Esophagus muscularis mucosa (tissue), 4 donors: ENCODE results near the gene AK6. TPM values are rescaled to one million over a fixed set of nuclear protein-coding genes. Genes with fewer than 3 reads are reported as not detected.

Experiments used
- DNase-seq: peaks from one replicate; pipeline ENCODE4 v3.0.0-alpha.2; 2017; ENCODE audit errors: extremely low spot score
- H3K27ac ChIP-seq, 4 donors: fragments of 200-600 bp; sonication (generic); replicated peaks in 1 of 4; 1 replicate in 3 of 4; 2 replicates in 1 of 4; pipeline ENCODE4 v1.5.1; 2016 to 2019; ENCODE audit warnings: mild to moderate bottlenecking in 1 of 4
- H3K27me3 ChIP-seq, 4 donors: fragments of 200-600 bp; sonication (generic); one replicate each; pipeline versions ENCODE4 v1.5.1 to v1.6.0; 2016 to 2019
- H3K36me3 ChIP-seq, 4 donors: fragments of 200-600 bp; sonication (generic); one replicate each; pipeline ENCODE4 v1.5.1; 2016 to 2019
- H3K4me1 ChIP-seq, 4 donors: fragments of 200-600 bp; sonication (generic); one replicate each; pipeline ENCODE4 v1.5.1; 2016 to 2019
- H3K4me3 ChIP-seq, 4 donors: fragments of 200-600 bp; sonication (generic); 1 replicate in 2 of 4; 2 replicates in 2 of 4; pipeline ENCODE4 v1.5.1; 2016 to 2019; ENCODE audit warnings: mild to moderate bottlenecking in 4 of 4, moderate library complexity in 1 of 4
- H3K9me3 ChIP-seq, 4 donors: fragments of 200-600 bp; sonication (generic); 1 replicate in 3 of 4; 2 replicates in 1 of 4; pipeline ENCODE4 v1.5.1; 2016 to 2019
- EP300 ChIP-seq: sonication (generic); formaldehyde crosslinking; IDR thresholded peaks from one replicate; pipeline ENCODE4 v1.6.1; 2017; ENCODE audit warnings: antibody characterized with exemption
- POLR2A ChIP-seq: fragments of 450-650 bp; IDR thresholded peaks from one replicate; pipeline ENCODE4 v1.6.1; 2017; ENCODE audit warnings: antibody characterized with exemption, moderate library complexity, mild to moderate bottlenecking, low read depth
- POLR2AphosphoS5 ChIP-seq, 2 donors: sonication (generic); formaldehyde crosslinking; IDR thresholded peaks; one replicate each; pipeline ENCODE4 v1.6.1; 2017; ENCODE audit warnings: antibody characterized with exemption in 2 of 2
- WGBS: methylation state at CpG from one replicate; pipeline ENCODE4 v1.1.5; 2018; 5-methylcytosine and 5-hydroxymethylcytosine counted together
- intact Hi-C: fragments of 100-400 bp; cut with DNase I; formaldehyde crosslinking; loops from one replicate; pipeline ENCODE4 v1.15.1; 2023
- total RNA-seq, 4 donors: library from RNA; depleted of rRNA; stranded (reverse); fragments of >200 nt; gene quantifications; one replicate each; pipeline versions ENCODE4 v1.1.0 to v1.2.1, GENCODE V29; 2016
- TF ChIP-seq, protein P1 (sequence below), 3 experiments: fragments of 200-600 bp in 2 of 3; fragments of 450-650 bp in 1 of 3; sonication (generic) in 2 of 3; IDR thresholded peaks; one replicate each; pipeline ENCODE4 v1.5.1; 2017 to 2019; ENCODE audit warnings: antibody characterized with exemption in 3 of 3, mild to moderate bottlenecking in 2 of 3, moderate library complexity in 1 of 3

Gene AK6
- total RNA-seq, 4 donors from 2014 or later = 16.1 to 22.0 (median 19.0) TPM

DNA sequence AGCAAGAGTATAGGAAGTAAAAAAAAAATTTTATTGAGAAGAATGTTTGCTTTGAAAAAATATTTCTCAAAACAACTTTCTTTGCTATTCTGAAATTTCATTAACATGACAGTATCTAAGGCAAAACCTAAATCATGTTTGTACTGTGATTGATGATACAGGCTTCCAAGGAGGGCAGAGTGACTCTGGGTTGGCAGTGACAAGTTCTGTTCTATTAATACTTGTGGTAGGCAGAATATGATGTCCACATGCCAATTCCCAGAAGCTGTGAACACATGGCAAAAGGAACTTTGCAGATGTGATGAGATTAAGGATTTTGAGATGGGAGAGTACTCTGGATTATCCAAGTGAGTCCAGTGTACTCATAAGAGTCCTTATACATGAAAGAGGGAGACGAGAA, 53.3 kb downstream of the AK6 start:
- Histone ChIP-seq H3K27ac (no peak overlapping the region), H3K27me3 (no peaks in the 10 kb centered on the region), H3K9me3 (no peaks in the 10 kb centered on the region), H3K36me3 (peaks cover 0 to 43% (median 22%) of the 10 kb centered on the region in 4 donors), H3K4me3 (no peak overlapping the region), H3K4me1 (no peaks in the 10 kb centered on the region)
- intact Hi-C loops = no loop called here
- DNase-seq = no peak
- TF ChIP-seq POLR2A = no peak
- no peak for TF ChIP-seq POLR2AphosphoS5 (IDR thresholded peaks at IDR 0.05)
- TF ChIP-seq, protein P1, sequence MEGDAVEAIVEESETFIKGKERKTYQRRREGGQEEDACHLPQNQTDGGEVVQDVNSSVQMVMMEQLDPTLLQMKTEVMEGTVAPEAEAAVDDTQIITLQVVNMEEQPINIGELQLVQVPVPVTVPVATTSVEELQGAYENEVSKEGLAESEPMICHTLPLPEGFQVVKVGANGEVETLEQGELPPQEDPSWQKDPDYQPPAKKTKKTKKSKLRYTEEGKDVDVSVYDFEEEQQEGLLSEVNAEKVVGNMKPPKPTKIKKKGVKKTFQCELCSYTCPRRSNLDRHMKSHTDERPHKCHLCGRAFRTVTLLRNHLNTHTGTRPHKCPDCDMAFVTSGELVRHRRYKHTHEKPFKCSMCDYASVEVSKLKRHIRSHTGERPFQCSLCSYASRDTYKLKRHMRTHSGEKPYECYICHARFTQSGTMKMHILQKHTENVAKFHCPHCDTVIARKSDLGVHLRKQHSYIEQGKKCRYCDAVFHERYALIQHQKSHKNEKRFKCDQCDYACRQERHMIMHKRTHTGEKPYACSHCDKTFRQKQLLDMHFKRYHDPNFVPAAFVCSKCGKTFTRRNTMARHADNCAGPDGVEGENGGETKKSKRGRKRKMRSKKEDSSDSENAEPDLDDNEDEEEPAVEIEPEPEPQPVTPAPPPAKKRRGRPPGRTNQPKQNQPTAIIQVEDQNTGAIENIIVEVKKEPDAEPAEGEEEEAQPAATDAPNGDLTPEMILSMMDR (IDR thresholded peaks at IDR 0.05) = no peak
- TF ChIP-seq EP300 = no peak
- WGBS = 89% methylated on average over 1 of the region's 1 CpG

- intact Hi-C loops = no loop called here
- H3K4me1 ChIP-seq = no peaks in the 10 kb centered on the region
- no peak overlapping the region for H3K4me3 ChIP-seq
- no peaks in the 10 kb centered on the region for H3K27me3 ChIP-seq
- H3K27ac ChIP-seq = no peak overlapping the region
- H3K9me3 ChIP-seq = no peaks in the 10 kb centered on the region
- peaks cover 0 to 49% (median 27%) of the 10 kb centered on the region in 4 donors for H3K36me3 ChIP-seq
- 93% methylated on average over 9 of the region's 9 CpGs for WGBS
- DNase-seq = no peak
- TF ChIP-seq POLR2AphosphoS5 (IDR thresholded peaks at IDR 0.05) = no peak
- no peak for TF ChIP-seq EP300
- no peak for TF ChIP-seq POLR2A
- TF ChIP-seq, protein P1 (IDR thresholded peaks at IDR 0.05) = no peak
Measured at GRCh38 chr5:69313428-69313827, 55.9 kb downstream of the AK6 start.

DNA sequence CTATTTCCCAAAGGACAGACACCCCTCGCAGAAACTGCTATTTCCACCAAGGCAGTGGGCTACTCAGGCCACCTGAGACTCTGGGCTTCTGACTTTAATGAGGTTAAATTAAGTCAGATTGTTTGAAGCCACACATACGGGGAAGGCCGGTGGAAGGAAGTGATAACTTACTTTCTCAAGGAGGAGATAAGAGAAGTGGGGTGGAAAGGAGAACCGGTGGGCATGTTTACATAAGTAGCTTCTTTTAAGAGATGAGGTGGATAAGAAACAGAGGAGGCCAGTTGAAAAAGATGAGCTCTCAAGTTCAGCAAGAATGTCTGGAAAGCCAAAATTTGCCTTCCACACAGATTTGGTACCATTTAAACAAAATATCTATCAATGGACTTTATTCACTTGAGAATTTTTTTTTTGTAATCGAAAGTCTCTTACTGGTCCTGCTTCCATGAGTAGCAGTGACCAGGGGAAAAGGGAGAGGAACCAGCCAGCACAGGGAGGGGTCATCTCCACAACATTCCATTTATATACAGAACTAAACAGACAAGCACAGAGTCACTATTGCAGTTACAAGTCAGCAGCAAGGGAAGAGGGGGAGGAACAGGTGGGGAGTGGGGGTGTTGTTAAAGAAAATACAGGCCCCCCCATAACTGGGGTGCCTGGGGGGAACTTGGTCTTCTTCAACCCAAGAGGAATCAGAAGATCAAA, 56.7 kb downstream of the AK6 start:
- no peak for DNase-seq
- intact Hi-C loops = no loop called here
- 66% methylated on average over 5 of the region's 5 CpGs for WGBS
- Histone ChIP-seq H3K36me3 (peaks cover 0 to 55% (median 27%) of the 10 kb centered on the region in 4 donors), H3K27ac (no peak overlapping the region), H3K9me3 (no peaks in the 10 kb centered on the region), H3K27me3 (no peaks in the 10 kb centered on the region), H3K4me1 (no peaks in the 10 kb centered on the region), H3K4me3 (no peak overlapping the region)
- TF ChIP-seq, protein P1 (IDR thresholded peaks at IDR 0.05) = no peak
- no peak for TF ChIP-seq EP300
- TF ChIP-seq POLR2AphosphoS5 (IDR thresholded peaks at IDR 0.05) = no peak
- TF ChIP-seq POLR2A = no peak

- 89% methylated on average over 4 of the region's 5 CpGs for WGBS
- Histone ChIP-seq H3K27ac (no peak overlapping the region), H3K36me3 (peaks cover 5 to 80% (median 30%) of the 10 kb centered on the region in 4 donors), H3K27me3 (no peaks in the 10 kb centered on the region), H3K9me3 (no peaks in the 10 kb centered on the region), H3K4me3 (no peak overlapping the region), H3K4me1 (no peaks in the 10 kb centered on the region)
- no peak for DNase-seq
- TF ChIP-seq, protein P1 (IDR thresholded peaks at IDR 0.05) = no peak
- TF ChIP-seq POLR2A = no peak
- no peak for TF ChIP-seq EP300
- no peak for TF ChIP-seq POLR2AphosphoS5 (IDR thresholded peaks at IDR 0.05)
- intact Hi-C loops = no loop called here
Measured at GRCh38 chr5:69309380-69309779, 59.9 kb downstream of the AK6 start.
